Activated T-helper 1 cell treated with anti-CD3 and anti-CD28 coated beads, Interleukin-2, amount 50 U/mL, for 16 hours (primary cell): ENCODE data around the gene CDC42EP5.

Experiments
- DNase-seq, 2 donors: peaks; one replicate each; pipeline ENCODE4 v3.0.0-alpha.2; 2020; ENCODE audit warnings: low read depth in 1 of 2, low spot score in 1 of 2

The CDC42EP5 gene

GRCh38 chr19:54428323-54429175 is 44.5 kb downstream of the CDC42EP5 start:
- no peak for DNase-seq

GRCh38 chr19:54427586-54427985 is 45.5 kb downstream of the CDC42EP5 start:
- no peak for DNase-seq

GRCh38 chr19:54426291-54426931 is 46.7 kb downstream of the CDC42EP5 start:
- no peak for DNase-seq

GRCh38 chr19:54425382-54425723 is 47.7 kb downstream of the CDC42EP5 start:
- no peak for DNase-seq

- no peak for DNase-seq
Measured at GRCh38 chr19:54424660-54425381, 48.3 kb downstream of the CDC42EP5 start.

- DNase-seq: no peak
Measured at GRCh38 chr19:54424201-54424600, 48.9 kb downstream of the CDC42EP5 start.

- no peak for DNase-seq
Measured at GRCh38 chr19:54422136-54422535, 51.0 kb downstream of the CDC42EP5 start.

GRCh38 chr19:54421521-54421920 is 51.6 kb downstream of the CDC42EP5 start:
- DNase-seq: no peak

- DNase-seq: no peak
Measured at GRCh38 chr19:54421169-54421516, 52.0 kb downstream of the CDC42EP5 start.

- DNase-seq: no peak
Measured at GRCh38 chr19:54420383-54421168, 52.5 kb downstream of the CDC42EP5 start.

GRCh38 chr19:54420068-54420382 is 53.1 kb downstream of the CDC42EP5 start:
- DNase-seq: no peak

- no peak for DNase-seq
Measured at GRCh38 chr19:54418930-54419800, 53.9 kb downstream of the CDC42EP5 start.

GRCh38 chr19:54418030-54418929 is 54.8 kb downstream of the CDC42EP5 start:
- DNase-seq: no peak

- DNase-seq: no peak
Measured at GRCh38 chr19:54416695-54417491, 56.2 kb downstream of the CDC42EP5 start.

GRCh38 chr19:54415901-54416673 is 57.0 kb downstream of the CDC42EP5 start:
- DNase-seq: no peak

GRCh38 chr19:54415208-54415900 is 57.7 kb downstream of the CDC42EP5 start, which contains the start of gene TTYH1:
TTYH1 (plus strand) TSS chr19:54415464; CDS start chr19:54415553, 89 bp downstream.
- DNase-seq: no peak
